IMR-90 (cell line): ENCODE data around the gene NAA10. TPM values are rescaled to one million over a fixed set of nuclear protein-coding genes. Genes with fewer than 3 reads are reported as not detected.

Experiments used
- CTCF ChIP-seq: conservative IDR thresholded peaks from 2 replicates; pipeline ENCODE4 v1.5.1; 2012; ENCODE audit warnings: mild to moderate bottlenecking, low read depth, low read length, improper control_type of control experiment
- polyA plus RNA-seq, 3 experiments: library from polyadenylated mRNA; depleted of rRNA; stranded (reverse); fragments of >200 nt; gene quantifications; 2 replicates each; pipeline ENCODE4 v1.2.3, GENCODE V29; 2012; ENCODE audit warnings: low replicate concordance in 1 of 3
- total RNA-seq: library from RNA; depleted of rRNA; stranded (reverse); fragments of >200 nt; gene quantifications from 2 replicates; pipeline ENCODE4 v1.2.3, GENCODE V29; 2012

NAA10 gene
- total and polyA plus RNA-seq, 2 of the 4 experiments (the other 2 are of a cell fraction) = 98.6 to 172 TPM

- no peak for TF ChIP-seq CTCF
Observed at GRCh38 chrX:153973127-153974002, 38.5 kb upstream of the NAA10 start (continued).
